ENCODE results near the gene LYVE1.

Gene LYVE1

DNA sequence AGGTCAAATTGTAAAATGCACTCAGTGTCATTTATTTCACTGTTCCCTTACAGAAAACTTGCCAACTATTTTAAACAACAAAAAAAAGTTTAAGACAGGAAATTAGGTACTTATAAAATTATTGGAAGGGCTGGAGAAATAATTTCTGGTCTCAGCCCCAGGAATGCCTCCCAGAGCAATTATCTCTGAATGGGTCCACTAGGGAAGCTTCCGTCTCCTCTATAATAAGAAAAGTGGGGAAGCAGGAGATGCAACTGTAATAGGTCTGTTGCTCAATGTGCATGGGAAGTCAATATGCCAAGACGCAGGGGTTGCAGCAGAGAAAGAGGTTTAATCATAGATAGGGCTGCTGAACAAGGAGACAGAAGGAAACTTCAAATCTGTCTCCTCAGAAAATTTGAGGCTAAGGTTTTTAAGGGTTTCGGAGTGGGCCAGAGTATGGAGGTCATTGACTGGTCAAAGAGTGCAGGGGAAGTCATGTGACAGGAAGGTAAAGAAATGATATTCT is 16.6 kb downstream of the LYVE1 start:
- DNase-seq: no peak

DNA sequence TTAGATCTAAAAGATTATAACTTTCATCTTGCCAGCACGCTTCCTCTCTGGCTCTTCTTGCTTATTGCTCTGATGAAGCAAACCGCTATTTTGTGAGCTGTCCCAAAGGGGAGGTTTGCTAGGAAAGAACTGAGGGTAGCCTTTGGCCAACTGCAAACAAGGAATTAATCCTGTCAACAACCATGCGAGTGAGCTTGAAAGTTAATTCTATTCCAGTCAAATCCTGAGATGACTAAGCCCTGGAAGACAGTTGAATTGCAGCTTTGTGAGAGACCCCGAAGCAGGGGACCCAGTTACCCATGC is 17.2 kb downstream of the LYVE1 start:
- no peak for DNase-seq

DNA sequence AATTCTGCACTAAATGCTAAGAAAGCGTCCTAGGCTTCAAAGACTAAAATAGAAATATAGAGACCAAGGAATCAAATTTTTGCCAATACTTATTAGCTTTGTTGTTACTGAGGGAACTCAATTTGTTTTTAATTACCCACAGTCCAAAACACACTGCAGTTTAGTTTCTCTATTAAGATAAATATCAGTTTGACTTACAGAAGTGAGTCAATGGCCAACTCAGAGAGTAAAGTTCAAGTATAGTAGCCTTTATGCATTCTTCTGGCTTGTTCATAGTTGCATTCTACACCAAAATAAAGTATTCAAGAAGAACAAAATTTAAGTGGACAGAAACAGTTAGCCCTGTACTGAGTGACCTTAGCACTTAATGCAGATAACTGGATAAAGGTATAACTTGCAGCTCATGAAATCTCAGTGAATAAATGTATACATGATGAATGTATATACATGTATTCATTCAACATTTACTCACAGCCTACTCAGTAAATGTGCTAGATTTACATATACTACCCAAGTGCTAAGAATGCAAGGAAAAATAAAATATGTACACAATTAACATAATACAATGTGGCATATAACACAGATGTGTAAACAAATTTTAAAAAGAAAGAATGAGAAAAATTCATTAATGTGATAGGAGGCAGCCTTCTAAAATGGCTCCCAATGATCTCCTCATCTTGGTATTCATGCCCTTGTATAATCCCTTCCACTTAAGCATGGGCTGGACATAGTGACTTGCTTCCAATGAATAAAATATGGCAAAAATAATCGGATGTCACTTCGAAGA is 17.8 kb downstream of the LYVE1 start:
- no peak for DNase-seq

DNA sequence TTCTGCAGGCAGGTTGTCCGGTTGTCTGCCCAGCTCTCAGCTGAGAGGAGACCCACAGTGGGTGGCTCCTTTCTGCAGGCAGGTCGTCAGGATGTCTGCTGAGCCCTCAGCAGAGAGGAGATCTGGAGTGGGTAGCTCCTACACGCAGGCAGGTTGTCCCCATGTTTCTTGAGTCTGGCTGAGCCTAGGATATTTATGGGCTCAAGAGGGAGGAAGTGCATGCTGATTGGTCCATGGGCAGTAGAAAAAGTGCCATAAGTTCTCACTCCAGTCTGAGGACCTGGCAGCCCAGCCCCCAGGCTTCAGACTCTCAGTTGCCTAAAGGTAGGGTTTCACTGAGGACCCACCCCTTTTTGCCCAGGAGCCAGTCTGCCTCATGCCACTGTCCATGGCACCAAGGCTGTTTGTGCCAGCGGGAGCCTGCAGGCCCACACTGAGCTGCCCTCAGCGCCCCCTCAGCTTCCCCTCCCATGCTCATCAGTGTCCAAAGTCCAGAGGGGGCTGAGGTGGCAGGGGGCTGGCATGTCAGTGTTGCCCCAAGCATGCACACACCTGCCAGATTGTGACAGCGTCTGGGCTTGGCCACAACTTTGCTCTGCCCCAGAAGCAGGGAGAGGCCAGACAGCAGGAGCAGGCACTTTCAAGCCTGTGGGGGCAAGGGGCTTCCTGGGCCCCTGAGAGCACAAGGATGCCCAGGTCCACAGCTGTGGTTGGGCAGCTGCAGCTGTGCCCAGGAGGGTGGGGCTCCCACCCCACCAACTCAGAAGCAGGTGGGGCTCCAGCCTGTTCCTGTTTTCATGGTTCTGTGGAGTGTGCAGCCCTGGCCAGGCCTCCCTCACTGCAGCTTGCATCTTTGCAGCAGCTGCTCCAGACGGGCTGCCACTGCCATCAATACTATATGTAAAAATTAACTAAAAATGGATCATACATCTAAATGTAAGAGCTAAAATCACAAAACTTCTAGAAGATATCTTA is 23.7 kb downstream of the LYVE1 start:
- DNase-seq: no peak

DNA sequence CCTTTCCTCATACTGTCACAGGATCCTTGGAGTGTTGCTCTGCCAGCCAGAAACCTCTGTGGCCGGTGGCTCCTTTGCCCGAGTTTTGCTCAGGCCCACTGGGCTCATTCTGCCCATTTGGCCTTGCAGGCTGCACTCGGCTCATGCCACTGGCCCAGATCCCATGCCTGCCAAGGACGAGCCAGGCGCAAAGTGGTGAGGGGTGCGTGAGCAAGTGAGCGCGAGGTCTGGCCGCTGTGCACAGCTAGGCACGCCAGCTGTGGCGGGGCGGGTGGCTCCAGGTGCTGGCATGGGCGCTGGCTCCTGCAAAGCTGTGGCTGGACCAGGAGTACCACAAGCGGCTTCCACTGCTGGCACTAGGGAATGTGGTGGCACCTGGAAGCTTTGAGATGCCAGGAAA is 24.7 kb downstream of the LYVE1 start:
- DNase-seq: no peak

DNA sequence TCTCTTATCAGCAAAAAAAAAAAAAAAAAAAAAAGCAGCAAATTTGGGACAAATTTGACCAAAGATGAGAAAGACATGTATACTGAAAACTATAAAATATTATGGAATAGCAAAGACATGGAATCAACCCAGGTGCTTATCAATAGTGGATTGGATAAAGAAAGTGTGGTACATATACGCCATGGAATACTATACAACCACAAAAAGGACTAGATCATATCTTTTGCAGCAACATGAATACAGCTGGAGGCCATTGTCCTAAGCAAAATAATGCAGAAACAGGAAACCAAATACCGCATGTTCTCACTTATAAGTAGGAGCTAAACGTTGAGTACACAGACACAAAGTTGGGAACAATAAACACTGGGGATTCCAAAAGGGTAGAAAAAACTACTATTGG is 25.7 kb downstream of the LYVE1 start:
- no peak for DNase-seq

DNA sequence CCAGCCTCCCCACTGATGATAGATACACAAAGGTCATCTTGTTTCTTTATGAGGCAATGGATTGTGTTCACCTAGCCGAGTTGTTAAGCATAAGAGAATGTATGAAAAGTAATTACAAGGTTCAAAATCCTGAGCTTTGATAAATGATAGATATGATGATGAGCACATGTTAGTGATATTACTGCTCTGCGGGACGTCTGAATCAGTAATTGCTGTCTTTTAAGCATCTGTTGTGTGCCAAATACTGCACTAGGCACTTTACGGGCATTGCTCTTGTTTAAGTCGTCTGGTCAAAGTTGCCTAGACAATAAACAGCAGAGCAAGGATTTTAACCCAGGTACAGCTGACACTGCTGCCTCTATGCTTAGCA is 26.9 kb downstream of the LYVE1 start:
- no peak for DNase-seq

DNA sequence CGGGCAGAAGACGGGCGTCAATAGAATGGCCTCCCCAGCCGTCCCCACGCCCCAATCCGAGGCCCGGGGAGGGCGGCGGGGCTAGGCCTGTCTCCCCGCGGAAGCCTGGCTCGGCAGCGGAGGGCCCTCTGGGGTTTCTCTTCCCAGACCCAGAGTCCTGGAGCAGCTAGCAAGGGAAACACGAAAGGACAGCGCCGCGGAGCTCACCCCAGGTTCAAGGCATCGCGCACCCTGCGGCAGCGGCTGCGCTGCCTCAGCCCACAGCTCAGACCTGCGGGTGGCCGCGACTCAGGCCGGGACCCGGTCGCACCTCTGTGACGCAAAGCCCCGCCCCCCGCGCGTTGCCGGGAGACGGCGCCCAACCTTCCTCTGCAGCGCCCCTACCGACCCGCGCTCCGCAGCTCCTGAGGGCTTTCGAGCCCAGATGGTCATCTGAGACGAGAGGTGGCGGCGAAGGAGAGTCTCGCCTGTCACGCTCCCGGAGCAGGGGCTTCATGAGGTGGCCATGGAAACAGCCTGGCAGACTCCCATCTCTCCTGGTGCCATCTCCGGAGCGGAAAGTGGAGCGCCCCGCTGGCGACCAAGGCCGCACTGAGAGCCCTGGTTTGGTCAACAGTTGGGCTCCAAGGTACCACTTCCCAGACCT is 27.4 kb downstream of the LYVE1 start, which contains the start of gene RNF141:
RNF141 (minus strand) TSS at position 273 of the 646 bp plus-strand sequence. CDS start 7,029 bp downstream, outside the sequence.
- peak; percentile 77 to 87 for DNase-seq

DNA sequence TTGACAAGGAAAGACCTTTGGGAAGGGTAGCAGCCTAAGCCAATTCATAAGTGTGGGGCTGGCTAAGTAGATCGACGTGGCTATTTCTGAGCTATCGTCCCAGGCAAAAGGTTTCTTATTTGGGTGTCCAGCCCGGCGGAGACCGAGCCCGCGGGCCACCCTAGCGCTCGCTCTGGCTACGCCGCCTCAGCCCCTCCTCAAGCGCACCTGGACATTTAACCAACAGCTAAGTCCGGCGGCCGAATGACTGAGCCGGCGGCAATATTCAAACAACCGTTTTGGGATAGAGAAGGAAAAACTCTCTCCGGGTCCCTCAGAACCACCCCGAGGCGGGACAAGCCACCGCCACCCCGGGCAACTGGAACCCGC is 27.9 kb downstream of the LYVE1 start:
- no peak for DNase-seq

DNA sequence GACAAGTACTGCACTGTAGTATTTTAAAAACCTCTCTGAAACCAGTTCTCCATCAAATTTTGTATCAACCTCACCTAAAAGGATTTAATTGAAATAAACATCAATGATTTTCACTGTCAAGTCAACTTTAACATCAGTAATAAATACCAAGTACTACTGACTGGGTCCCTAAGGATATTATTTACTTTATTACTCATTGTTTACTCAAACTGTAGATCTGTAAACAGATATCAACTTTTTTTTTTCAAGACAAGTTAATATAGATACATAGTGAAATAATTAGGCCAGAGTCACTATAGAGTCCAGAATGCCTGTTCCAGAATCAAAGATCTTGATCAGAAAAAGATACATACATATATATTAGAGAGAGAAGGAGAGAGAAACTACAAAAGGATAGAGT is 29.1 kb downstream of the LYVE1 start:
- DNase-seq: no peak

DNA sequence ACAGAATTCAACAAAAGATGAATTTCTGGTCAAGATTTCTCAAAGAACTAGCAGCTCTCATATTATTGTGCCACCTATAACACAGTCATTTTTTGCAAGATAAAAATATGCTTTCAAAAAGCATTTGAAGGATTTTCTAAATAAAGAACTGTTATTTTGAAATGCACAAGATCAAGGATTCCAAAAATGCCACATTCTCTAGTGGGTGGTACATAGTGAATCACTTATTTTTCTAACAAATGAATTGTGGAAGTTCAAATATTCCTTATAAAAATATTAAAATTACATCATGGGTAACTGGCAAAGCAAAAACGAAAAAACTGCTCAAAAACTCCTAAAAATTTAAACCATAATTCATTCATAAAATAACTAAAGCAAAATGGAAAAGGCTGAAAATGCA is 29.5 kb downstream of the LYVE1 start:
- DNase-seq: no peak

DNA sequence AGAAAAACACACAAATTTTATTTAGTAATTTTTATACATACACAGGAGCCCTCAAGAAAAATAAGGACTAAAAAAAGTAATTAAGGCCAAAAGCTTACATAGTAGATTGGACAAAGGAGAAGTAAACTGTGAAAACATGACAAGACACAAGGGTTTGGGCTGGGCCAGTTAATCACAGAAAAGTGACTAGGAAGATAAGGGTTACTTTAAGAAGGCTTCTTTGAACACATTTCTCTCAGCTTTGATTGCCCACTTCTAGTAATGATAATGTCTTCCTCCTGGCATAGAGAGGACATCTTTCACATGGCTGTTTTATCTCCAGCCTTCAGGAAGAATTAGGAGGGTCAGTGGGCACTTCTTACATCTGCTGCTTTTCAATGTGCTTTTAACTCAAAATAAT is 30.9 kb downstream of the LYVE1 start:
- no peak for DNase-seq

DNA sequence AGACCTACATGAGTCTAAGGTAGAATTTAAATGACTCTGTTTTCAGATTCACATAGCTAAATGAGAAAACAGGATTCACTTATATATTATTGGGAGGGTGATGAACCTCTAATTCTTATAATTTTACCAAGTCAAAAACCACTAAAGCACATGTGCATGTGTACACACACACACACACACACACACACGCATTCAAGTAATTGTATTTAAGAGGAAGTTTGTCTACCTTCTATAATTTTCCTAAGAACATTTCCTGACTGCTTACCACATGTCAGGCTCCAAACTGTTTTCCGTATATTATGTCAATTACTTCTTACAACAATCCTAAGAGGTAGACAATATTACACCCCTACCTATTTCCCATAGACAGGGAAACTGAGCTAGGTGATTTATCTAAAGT is 34.1 kb downstream of the LYVE1 start:
- DNase-seq: no peak

DNA sequence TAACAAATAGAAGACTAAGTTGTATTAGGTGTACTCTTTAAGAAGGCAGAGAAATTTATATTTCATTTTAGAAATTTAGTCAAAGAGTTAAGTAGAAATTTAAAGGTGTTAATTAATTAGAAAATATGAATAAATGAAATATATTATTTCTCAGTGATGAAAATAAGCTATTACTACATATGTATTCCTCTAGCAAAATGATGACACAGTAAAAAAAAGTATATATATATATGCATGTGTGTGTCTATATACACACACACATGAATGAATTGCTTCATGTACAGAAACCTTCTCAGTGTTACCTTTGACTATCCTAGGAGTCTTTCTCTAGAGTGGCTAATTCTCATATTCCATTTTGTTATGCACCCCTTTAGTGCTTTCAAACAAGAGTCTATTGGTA is 35.1 kb downstream of the LYVE1 start:
- DNase-seq: no peak

DNA sequence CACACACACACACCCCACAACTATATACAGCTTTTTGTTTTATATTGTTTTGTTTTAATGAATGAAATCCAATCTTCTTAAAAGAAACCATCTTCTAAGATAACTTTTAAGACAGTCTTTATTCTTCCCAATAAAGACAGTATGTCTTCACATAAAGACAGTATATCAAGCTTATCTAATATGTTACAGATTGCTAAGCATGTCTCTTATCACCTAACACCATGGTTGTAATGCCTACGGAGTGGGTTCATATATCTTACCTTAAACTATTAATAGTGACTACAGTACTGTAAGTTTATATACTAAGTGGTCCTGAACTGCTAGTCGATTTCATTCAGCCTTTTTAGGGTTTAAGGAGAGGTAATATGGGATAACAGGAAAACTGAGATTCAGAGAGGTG is 35.9 kb downstream of the LYVE1 start:
- DNase-seq: no peak

DNA sequence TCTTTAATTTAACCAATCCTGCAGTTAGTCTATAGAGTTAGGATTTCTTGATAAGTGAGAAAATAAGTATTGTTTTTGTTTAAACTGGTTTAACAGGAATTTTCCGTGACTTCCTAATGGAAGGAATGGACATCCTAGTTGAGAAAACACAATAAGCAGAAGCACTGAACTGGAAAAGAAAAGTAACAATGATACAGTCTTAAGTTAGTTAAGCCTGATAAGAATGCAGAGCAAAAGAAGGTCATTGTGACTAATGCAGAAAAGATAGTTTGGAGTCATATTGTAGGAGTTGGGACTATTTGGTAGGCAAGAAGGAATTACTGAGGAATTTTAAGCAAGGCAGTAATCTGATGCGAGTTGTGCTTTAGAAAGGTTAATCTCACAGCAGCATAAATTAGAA is 39.2 kb downstream of the LYVE1 start:
- DNase-seq: no peak

DNA sequence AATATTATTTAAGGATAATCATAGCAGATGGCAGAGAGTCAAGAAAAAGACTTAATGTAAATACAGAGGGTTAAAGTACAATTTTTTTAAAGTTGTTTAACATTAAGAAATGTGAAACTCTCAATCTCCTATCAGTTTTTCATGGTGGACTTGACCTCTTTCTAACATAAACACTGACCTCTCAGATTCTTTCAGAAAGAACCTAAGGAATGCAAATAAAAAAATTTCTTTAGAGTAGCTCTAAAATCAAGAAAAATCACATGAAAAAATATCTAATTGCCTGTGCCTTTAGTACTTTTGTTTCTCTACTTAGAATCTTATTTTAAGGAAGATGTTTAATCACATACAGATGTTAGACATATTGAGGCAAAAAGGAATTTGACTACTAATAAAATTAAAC is 40.3 kb downstream of the LYVE1 start:
- no peak for DNase-seq

DNA sequence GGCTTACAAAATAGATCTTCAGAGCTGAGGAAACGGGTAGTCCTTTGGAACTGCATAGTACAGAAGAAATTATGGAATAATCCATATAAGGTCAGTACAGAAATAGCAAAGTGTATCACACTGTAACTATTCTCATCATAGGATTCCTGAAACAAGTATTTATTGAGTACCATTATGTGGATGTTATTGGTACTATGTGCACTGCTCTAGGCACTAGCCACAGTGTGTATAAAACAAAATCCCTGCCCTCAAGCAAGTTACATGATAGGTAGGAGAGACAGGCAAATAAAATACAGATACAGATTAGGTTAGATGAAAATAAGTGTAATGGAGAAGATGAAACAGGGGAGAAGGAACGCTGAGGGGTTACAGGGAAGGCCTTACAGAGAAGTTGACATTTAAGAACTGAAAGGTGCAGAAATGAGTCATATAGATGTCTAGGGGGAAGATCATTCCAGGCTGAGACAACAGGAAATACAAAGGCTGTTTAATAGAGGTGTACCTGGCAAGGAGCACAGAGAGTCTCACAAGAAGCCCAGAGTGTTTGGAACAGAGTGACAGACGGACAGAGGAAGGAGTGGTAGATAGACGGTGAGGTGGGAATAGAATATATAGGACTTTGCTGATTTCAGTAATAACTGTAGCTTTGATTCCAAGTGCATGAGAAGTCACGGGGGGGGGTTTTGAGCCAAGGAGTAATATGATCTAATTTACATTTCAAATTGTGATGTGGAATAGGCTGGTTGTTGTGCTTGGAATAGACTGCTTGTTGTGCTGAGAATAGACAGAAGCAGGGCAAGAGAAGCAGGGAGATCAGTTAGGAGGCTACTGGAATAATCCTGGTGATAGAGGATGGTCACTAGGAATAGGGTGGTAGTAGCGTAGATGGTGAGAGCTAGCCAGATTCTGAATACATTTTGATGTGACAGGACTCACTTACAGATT is 41.2 kb downstream of the LYVE1 start:
- no peak for DNase-seq

DNA sequence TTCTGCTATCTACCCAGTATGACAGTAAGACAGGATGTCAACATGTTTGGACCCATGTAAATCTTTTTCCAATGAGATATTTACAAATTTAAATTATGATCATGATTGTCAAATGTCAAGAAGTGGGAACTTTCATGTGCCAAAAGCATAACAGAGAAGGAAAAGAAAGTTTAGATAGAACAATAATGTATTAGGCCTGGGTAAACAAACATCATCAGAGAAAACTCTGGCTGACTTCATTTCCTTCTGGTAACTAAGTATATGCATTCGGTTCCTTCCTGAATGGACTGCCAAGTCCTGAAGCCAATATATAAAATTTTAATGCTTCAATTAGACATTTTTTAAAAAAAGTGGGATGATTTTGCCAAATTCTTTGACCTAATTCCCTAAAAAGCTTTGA is 44.0 kb downstream of the LYVE1 start:
- no peak for DNase-seq

DNA sequence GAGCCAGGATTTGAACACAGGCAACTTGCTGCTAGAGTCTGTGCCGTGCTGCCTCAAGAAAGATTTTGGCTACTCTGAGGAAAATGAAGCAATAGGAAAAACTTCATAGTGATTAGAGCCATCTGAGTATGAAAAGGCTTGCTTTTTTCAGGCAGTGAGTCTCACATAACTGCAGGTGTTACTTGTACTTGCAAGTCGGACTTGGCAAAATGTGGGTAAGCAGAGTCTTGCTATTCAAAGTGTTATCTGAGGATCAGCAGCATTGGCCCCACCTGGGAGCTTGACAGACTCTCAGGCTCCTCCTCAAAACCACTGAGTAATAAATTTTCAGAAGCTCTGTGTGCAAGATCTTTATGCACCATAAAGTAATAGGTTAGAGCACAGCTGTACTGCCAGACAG is 45.5 kb downstream of the LYVE1 start:
- DNase-seq: no peak

DNA sequence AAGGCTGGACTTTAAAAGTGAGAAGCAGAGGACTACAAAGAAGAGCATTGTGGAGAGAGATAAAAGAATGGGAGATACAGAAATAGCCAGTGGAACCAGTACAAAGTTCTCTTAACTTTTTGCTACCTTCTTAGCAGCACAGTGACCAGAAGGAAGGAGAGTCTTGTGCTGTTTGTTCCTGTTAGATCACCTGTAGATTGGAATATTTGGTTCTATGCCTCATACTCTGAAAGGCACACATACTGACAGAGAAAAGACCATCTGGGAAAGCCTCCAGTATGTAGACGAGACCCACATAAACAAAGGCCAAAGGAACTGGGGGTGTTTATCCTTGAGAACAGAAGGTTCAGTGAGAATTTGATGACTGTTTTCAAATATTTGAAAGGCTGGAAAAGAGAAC is 46.2 kb downstream of the LYVE1 start:
- DNase-seq: no peak

DNA sequence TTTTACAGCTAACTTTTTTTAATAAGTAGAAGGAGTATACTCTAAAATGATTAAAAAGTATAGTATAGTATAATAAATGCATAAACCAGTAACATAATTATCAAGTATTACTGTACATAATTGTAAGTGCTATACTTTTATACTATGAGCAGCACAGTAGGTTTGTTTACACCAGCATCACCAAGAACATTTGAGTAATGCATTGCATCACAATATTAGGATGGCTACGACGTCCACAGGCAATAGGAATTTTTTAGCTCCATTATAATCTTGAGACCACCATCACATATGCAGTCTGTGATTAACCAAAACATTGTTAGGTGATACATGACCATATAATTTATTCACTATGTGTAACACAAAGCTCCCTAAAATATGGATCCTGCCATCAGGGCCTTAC is 47.9 kb downstream of the LYVE1 start:
- no peak for DNase-seq

DNA sequence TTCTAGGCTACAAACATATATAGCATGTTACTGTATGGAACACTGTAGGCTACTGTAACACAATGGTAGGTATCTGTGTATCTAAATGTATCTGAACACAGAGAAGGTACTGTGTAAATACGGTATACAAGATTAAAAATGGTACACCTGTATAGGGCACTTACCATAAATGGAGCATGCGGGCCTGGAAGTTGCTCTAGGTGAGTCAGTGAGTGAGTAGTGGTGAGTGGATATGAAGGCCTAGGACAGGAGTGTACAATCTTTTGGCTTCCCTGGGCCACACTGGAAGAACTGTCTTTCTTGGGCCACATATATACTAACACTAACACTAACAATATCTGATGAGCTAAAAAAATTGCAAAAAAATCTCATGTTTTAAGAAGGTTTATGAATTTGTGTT is 48.8 kb downstream of the LYVE1 start:
- no peak for DNase-seq
